Measurements from ENCODE around the gene KIF16B. TPM values are rescaled to one million over a fixed set of nuclear protein-coding genes. Genes with fewer than 3 reads are reported as not detected.
"Not testable (repeated sequence)": the region's sequence is repeated elsewhere in the genome, so short reads cannot be mapped to it uniquely, and the experiment has no call there.

Gene KIF16B
- total and polyA plus RNA-seq, 5 experiments from 2014 or later, result 1.9 to 7.9 (median 6.2) TPM

GRCh38 chr20:16527438-16527837 is 45.8 kb downstream of the KIF16B start:
- Mint-ChIP-seq H3K4me3 (no peak overlapping the region), H3K27me3 (no peaks in the 10 kb centered on the region), H3K4me1 (peaks cover 0 to 3% (median 0%) of the 10 kb centered on the region in 4 donors), H3K27ac (no peak overlapping the region), H3K9me3 (peaks cover 0 to 6% (median 0%) of the 10 kb centered on the region in 9 donors), H3K36me3 (peaks cover 22 to 60% (median 41%) of the 10 kb centered on the region in 3 donors)
- POLR2A ChIA-PET, result no interaction called here
- ATAC-seq (no peak), DNase-seq (no peak)

DNA sequence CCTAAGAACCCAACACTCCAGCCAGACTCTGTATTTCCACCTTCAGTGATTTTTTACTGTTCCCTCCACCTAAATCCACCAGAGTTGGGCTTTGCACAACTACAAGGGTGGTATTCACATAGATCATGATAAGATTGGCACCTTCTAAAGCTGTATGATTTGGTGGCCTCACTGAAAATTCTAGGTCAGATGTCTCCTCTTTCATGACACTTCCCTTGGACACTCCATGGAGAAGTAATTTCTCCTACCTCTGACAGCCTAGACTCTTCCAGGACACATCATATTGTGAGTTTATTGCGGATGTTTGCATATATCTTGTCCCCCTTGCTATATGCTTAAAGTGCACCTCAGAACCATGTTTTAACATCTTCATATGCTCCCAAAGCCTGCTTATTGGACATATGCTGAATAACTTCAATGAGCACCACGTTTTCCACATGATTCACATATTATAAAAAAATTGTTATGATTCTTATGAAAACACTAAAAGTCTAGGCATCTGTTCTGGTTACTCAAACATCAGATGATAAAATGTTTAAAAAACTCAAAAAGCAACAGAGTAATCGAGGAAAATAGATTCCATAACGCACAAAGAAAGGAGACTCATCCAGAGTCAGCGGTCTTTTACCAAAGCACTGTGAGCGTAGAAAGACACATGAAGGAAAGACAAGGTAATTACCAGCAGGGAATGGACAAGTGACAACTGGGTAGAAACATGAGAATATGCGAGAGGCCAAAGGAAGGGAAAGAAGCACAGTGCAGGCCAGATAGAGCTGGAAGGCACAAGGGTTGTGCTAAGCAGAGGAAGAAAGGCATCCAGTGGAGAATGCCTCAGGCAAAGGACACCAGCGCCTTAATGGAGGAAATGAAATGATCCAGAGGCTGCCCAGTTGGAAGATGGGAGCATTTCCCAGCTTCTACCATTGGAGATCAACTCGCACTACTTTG is 46.5 kb downstream of the KIF16B start:
- POLR2A ChIA-PET, result no interaction called here

GRCh38 chr20:16522651-16523050 is 50.6 kb downstream of the KIF16B start:
- DNase-seq, H3K27ac Mint-ChIP-seq, POLR2A ChIA-PET, H3K27me3 Mint-ChIP-seq, ATAC-seq, H3K4me3 Mint-ChIP-seq, H3K9me3 Mint-ChIP-seq: not testable (repeated sequence)
- peaks cover 22 to 74% (median 38%) of the 10 kb centered on the region in 3 donors for H3K36me3 Mint-ChIP-seq
- H3K4me1 Mint-ChIP-seq, result peaks cover 0 to 11% (median 8%) of the 10 kb centered on the region in 4 donors

More for the DNA sequence above, 46.5 kb downstream of the KIF16B start:
- H3K27me3 Mint-ChIP-seq, result no peaks in the 10 kb centered on the region
- H3K9me3 Mint-ChIP-seq, result peaks cover 0 to 6% (median 0%) of the 10 kb centered on the region in 9 donors
- H3K4me1 Mint-ChIP-seq, result peaks cover 0 to 5% (median 0%) of the 10 kb centered on the region in 4 donors
- peaks cover 22 to 64% (median 41%) of the 10 kb centered on the region in 3 donors for H3K36me3 Mint-ChIP-seq
- H3K4me3 Mint-ChIP-seq, result no peak overlapping the region
- DNase-seq, result no peak
- no peak for ATAC-seq
- H3K27ac Mint-ChIP-seq, result no peak overlapping the region

DNA sequence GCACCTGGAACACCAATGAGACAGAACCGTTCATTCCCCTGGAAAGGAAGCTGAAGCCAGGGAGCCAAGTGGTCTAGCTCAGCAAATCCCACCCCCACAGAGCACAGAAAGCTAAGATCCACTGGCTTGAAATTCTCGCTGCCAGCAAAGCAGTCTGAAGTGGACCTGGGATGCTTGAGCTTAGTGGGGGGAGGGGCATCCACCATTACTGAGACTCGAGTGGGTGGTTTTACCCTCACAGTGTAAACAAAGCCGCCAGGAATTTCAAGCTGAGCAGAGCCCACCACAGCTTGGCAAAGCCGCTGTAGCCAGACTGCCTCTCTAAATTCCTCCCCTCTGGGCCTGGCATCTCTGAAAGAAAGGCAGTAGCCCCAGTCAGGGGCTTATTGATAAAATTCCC is 53.1 kb downstream of the KIF16B start:
- DNase-seq, result no peak
- Mint-ChIP-seq H3K36me3 (peaks cover 6 to 57% (median 24%) of the 10 kb centered on the region in 3 donors), H3K9me3 (peaks cover 0 to 6% (median 0%) of the 10 kb centered on the region in 9 donors), H3K27me3 (no peaks in the 10 kb centered on the region), H3K27ac (no peak overlapping the region), H3K4me3 (no peak overlapping the region), H3K4me1 (peaks cover 0 to 11% (median 8%) of the 10 kb centered on the region in 4 donors)
- POLR2A ChIA-PET, result interaction anchor here (0.7 kb wide), 1 partner anchor 211 kb away, joined by 6 read pairs; no protein-coding TSS in a partner anchor
- ATAC-seq, result no peak

DNA sequence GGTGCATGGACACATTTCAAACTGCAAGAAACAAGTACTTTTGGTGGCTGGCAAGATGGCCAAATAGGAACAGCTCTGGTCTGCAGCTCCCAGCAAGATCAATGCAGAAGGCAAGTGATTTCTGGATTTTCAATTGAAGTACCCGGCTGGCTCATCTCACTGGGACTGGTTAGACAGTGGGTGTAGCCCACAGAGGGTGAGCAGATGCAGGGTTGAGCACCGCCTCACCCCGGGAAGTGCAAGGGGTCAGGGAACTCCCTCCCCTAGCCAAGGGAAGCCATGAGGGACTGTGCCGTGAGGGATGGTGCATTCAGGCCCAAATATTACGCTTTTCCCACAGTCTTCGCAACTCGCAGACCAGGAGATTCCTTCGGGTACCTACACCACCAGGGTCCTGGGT is 53.6 kb downstream of the KIF16B start:
- POLR2A ChIA-PET, result interaction anchor here (0.7 kb wide), 1 partner anchor 211 kb away, joined by 6 read pairs; no protein-coding TSS in a partner anchor
- ATAC-seq, H3K4me3 Mint-ChIP-seq: not testable (repeated sequence)

DNA sequence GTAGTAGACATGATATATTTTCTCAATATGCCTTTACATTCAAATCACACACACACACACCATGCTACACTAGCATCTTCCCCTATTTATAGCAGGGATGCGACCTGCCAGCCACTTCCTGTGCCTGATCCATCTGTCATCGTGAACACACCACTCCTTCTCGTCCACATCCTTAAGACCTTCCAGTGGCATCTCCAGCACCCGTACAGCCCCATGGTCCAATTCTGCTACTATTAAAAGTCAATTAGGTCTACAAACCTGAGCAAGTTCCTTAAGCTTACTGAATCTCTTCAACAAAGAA is 54.5 kb downstream of the KIF16B start:
- H3K27me3 Mint-ChIP-seq, result no peaks in the 10 kb centered on the region
- POLR2A ChIA-PET, result no interaction called here
- peak overlapping the region in 1 of 10 donors; percentile 84 for H3K27ac Mint-ChIP-seq
- DNase-seq (no peak), ATAC-seq (no peak)
- no peak overlapping the region for H3K4me3 Mint-ChIP-seq
- H3K9me3 Mint-ChIP-seq, result peaks cover 0 to 6% (median 0%) of the 10 kb centered on the region in 9 donors
- peaks cover 2 to 11% (median 8%) of the 10 kb centered on the region in 4 donors for H3K4me1 Mint-ChIP-seq
- H3K36me3 Mint-ChIP-seq, result peaks cover 0 to 50% (median 17%) of the 10 kb centered on the region in 3 donors

More for the DNA sequence above, 53.6 kb downstream of the KIF16B start:
- DNase-seq, H3K9me3 Mint-ChIP-seq, H3K27me3 Mint-ChIP-seq: not testable (repeated sequence)
- Mint-ChIP-seq H3K4me1 (peaks cover 0 to 11% (median 8%) of the 10 kb centered on the region in 4 donors), H3K27ac (peak overlapping the region in 1 of 10 donors; percentile 84), H3K36me3 (peaks cover 1 to 52% (median 19%) of the 10 kb centered on the region in 3 donors)

DNA sequence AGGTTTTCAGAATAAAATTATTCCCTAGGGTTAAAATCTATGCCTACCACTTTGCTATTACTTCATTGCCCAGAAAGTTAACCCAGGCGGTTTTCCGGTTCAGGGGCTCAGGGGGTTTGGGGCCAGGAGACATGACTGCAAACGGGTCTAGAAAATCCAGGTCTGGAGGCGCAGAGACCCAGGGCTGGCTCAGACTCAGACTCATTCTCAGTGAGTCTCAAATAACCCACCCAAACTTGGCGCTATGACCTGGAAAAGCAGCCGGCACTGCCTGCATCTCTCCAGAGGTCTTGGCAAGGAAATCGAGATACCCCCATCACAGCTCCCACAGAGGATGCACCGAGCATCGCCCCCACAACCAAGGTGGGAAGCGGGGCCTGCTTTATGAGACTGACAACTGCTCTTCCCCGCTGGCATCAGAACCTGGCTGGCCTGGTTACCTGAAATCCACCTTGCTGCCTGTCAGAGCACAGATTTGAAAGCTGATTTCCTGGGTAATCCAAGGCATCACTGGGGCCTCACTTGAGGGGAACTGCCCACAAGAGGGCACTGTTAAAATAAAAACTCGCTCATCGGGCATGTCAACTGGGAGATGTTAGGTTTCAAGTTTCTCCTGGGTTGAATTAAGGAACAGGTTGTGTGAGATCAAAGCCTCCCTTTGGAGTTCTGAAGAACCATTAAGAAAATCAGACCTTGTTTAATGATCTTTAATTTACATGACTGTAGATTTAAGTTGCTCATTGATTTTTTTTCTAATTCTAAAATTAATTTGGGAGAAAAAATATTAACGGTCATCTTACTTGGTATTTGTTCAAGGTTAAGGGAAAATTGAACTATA is 55.1 kb downstream of the KIF16B start:
- Mint-ChIP-seq H3K27me3 (no peaks in the 10 kb centered on the region), H3K4me3 (no peak overlapping the region), H3K27ac (peak overlapping the region in 1 of 10 donors; percentile 84), H3K4me1 (peaks cover 4 to 10% (median 8%) of the 10 kb centered on the region in 4 donors), H3K36me3 (peaks cover 0 to 48% (median 13%) of the 10 kb centered on the region in 3 donors), H3K9me3 (peaks cover 0 to 5% (median 0%) of the 10 kb centered on the region in 9 donors)
- POLR2A ChIA-PET, result no interaction called here
- peak in 4 of 10 donors; percentile 4 to 34 (median 16) for DNase-seq
- ATAC-seq, result no peak

- no peak overlapping the region for H3K4me3 Mint-ChIP-seq
- H3K36me3 Mint-ChIP-seq, result peaks cover 0 to 51% (median 16%) of the 10 kb centered on the region in 3 donors
- H3K9me3 Mint-ChIP-seq, result no peaks in the 10 kb centered on the region
- no peak for ATAC-seq
- POLR2A ChIA-PET, result no interaction called here
- H3K27me3 Mint-ChIP-seq, result no peaks in the 10 kb centered on the region
- peaks cover 4 to 9% (median 7%) of the 10 kb centered on the region in 4 donors for H3K4me1 Mint-ChIP-seq
- no peak overlapping the region for H3K27ac Mint-ChIP-seq
- no peak for DNase-seq
Observed at GRCh38 chr20:16516794-16517193, 56.5 kb downstream of the KIF16B start.

DNA sequence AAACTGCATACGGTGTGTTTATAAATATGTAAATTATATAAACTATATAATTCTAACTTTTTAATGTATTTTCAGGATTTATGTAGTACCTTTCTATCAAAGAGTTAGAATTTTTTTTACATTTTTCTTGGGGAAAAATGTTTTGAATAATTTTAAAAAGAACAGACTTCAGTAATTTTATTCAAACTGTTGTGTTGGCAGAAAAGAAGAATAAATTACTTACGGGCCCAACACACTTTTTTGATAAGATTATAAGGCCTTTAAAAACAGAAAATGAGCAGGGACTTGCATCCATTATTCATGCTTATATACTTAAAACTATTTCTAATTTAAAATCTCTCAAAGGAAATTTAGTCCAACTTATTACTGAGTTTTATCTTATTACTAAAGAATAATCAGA is 58.2 kb downstream of the KIF16B start:
- Mint-ChIP-seq H3K4me3 (no peak overlapping the region), H3K27me3 (no peaks in the 10 kb centered on the region), H3K9me3 (no peaks in the 10 kb centered on the region), H3K4me1 (peaks cover 4 to 9% (median 6%) of the 10 kb centered on the region in 4 donors), H3K27ac (no peak overlapping the region), H3K36me3 (peaks cover 0 to 53% (median 20%) of the 10 kb centered on the region in 3 donors)
- DNase-seq (no peak), ATAC-seq (no peak)
- POLR2A ChIA-PET, result no interaction called here

GRCh38 chr20:16514140-16514539 is 59.1 kb downstream of the KIF16B start:
- ATAC-seq (no peak), DNase-seq (no peak)
- no peak overlapping the region for H3K4me3 Mint-ChIP-seq
- POLR2A ChIA-PET, result no interaction called here
- peaks cover 4 to 6% (median 5%) of the 10 kb centered on the region in 4 donors for H3K4me1 Mint-ChIP-seq
- no peaks in the 10 kb centered on the region for H3K27me3 Mint-ChIP-seq
- H3K27ac Mint-ChIP-seq, result no peak overlapping the region
- H3K9me3 Mint-ChIP-seq, result no peaks in the 10 kb centered on the region
- H3K36me3 Mint-ChIP-seq, result peaks cover 0 to 54% (median 22%) of the 10 kb centered on the region in 3 donors

GRCh38 chr20:16505894-16506293 is 67.4 kb downstream of the KIF16B start:
- H3K9me3 Mint-ChIP-seq, result no peaks in the 10 kb centered on the region
- H3K27ac Mint-ChIP-seq, result no peak overlapping the region
- no peak for DNase-seq
- H3K4me3 Mint-ChIP-seq, result no peak overlapping the region
- ATAC-seq, result no peak
- H3K27me3 Mint-ChIP-seq, result no peaks in the 10 kb centered on the region
- POLR2A ChIA-PET, result no interaction called here
- peaks cover 0 to 4% (median under 1%) of the 10 kb centered on the region in 4 donors for H3K4me1 Mint-ChIP-seq
- peaks cover 24 to 88% (median 43%) of the 10 kb centered on the region in 3 donors for H3K36me3 Mint-ChIP-seq

- no peak overlapping the region for H3K27ac Mint-ChIP-seq
Observed at GRCh38 chr20:16501301-16501700, 71.9 kb downstream of the KIF16B start.

More at GRCh38 chr20:16501301-16501700, 71.9 kb downstream of the KIF16B start:
- Mint-ChIP-seq H3K27me3 (no peaks in the 10 kb centered on the region), H3K36me3 (peaks cover 17 to 78% (median 46%) of the 10 kb centered on the region in 3 donors), H3K4me3 (no peak overlapping the region), H3K9me3 (no peaks in the 10 kb centered on the region), H3K4me1 (peaks cover 0 to 4% (median 0%) of the 10 kb centered on the region in 4 donors)
- DNase-seq, result no peak
- no peak for ATAC-seq
- POLR2A ChIA-PET, result no interaction called here
